Stomach (tissue), 9 donors: Measurements from ENCODE around the gene POU2AF2. TPM values are rescaled to one million over a fixed set of nuclear protein-coding genes. Genes with fewer than 3 reads are reported as not detected.
A peak's percentile ranks its signal among the peaks of the same experiment; 100 is the strongest.
"Not testable (repeated sequence)": the region's sequence is repeated elsewhere in the genome, so short reads cannot be mapped to it uniquely, and the experiment has no call there.

Experiments
- DNase-seq, 2 donors: peaks; one replicate each; pipeline versions ENCODE4 v3.0.0 to v3.0.0-alpha.2; 2013 to 2019
- H3K27ac ChIP-seq, 5 donors: fragments of 200-600 bp in 4 of 5; sonication (generic) in 4 of 5; one replicate each; pipeline ENCODE4 v1.5.1; 2013 to 2019; ENCODE audit warnings: mild to moderate bottlenecking in 1 of 5, moderate library complexity in 1 of 5
- H3K27me3 ChIP-seq, 3 donors: fragments of 200-600 bp; sonication (generic); one replicate each; pipeline ENCODE4 v1.5.1; 2017 to 2019; ENCODE audit warnings: mixed run types in 1 of 3
- H3K36me3 ChIP-seq, 4 donors: fragments of 200-600 bp; sonication (generic); 1 replicate in 3 of 4; 2 replicates in 1 of 4; pipeline ENCODE4 v1.5.1; 2016 to 2019
- H3K4me1 ChIP-seq, 4 donors: fragments of 200-600 bp; sonication (generic); one replicate each; pipeline ENCODE4 v1.5.1; 2016 to 2019
- H3K4me3 ChIP-seq, 4 donors: fragments of 200-600 bp; sonication (generic) in 3 of 4; one replicate each; pipeline ENCODE4 v1.5.1; 2016 to 2019; ENCODE audit warnings: mild to moderate bottlenecking in 1 of 4
- H3K9me3 ChIP-seq, 4 donors: fragments of 200-600 bp; sonication (generic); one replicate each; pipeline ENCODE4 v1.5.1; 2016 to 2019
- CTCF ChIP-seq, 7 experiments: fragments of 450-650 bp in 4 of 7; fragments of 200-600 bp in 3 of 7; sonication (generic) in 3 of 7; IDR thresholded peaks; one replicate each; pipeline ENCODE4 v1.5.1; 2016 to 2019; ENCODE audit warnings: antibody characterized with exemption in 7 of 7, control low read depth in 2 of 7, mild to moderate bottlenecking in 1 of 7
- EP300 ChIP-seq: sonication (generic); formaldehyde crosslinking; IDR thresholded peaks from one replicate; pipeline ENCODE4 v1.6.1; 2017; ENCODE audit warnings: antibody characterized with exemption
- POLR2A ChIP-seq, 4 donors: fragments of 450-650 bp; IDR thresholded peaks; one replicate each; pipeline ENCODE4 v1.6.1; 2016; ENCODE audit warnings: antibody characterized with exemption in 4 of 4, control low read depth in 2 of 4, mild to moderate bottlenecking in 1 of 4, moderate library complexity in 1 of 4
- POLR2AphosphoS5 ChIP-seq, 3 donors: sonication (generic); formaldehyde crosslinking; IDR thresholded peaks; one replicate each; pipeline ENCODE4 v1.6.1; 2016; ENCODE audit warnings: antibody characterized with exemption in 3 of 3
- WGBS, 5 donors: extraction: QIAGEN DNeasy Blood & Tissue Kit in 3 of 5; methylation state at CpG; one replicate each; pipeline versions ENCODE4 v1.1.5 to v1.1.7; 2013 to 2018; 5-methylcytosine and 5-hydroxymethylcytosine counted together
- intact Hi-C: fragments of 100-400 bp; cut with DNase I; formaldehyde crosslinking; loops from one replicate; pipeline ENCODE4 v1.15.1; 2023; ENCODE audit warnings: low total_unique reads
- polyA plus RNA-seq, 3 donors: library from polyadenylated mRNA; stranded (reverse); fragments of 200-250 nt; gene quantifications; one replicate each; pipeline ENCODE4 v1.2.3, GENCODE V29; 2013
- total RNA-seq, 5 donors: library from RNA; depleted of rRNA; stranded (reverse); fragments of >200 nt; gene quantifications; one replicate each; pipeline versions ENCODE4 v1.1.0 to v1.2.3, GENCODE V29; 2014 to 2016
- donor health status: healthy with polysubstance abuse.
- donor health status: Bipolar disorder and iron deficiency.
- donor health status: healthy.

POU2AF2 gene
- total and polyA plus RNA-seq, 8 donors, result 2.4 to 3.9 (median 3.1) TPM; not detected in 5

DNA sequence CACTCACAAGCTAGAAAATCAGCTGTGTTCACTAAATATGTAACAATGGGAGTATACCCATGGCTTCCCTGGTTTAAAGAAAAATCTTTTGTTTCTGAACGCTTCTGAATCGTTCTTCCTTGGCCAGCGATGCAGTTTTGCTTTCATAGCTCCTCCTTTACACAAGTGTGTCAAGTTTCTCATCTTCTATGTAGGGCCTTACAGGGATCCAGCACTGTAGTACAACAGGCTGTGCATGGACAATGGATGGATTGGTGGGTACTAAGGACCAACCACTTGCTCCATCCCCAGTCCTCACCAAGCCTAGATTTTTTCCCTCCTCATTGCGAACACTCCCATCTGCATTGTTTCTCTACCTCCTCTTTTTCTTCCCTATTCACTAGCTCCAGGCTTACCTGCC lies 24.3 kb upstream of the POU2AF2 start:
- WGBS, 5 donors, result 78 to 93% (median 89%) methylated on average over 4 of the region's 4 CpGs
- no peaks in the 10 kb centered on the region for H3K9me3 ChIP-seq
- no peak overlapping the region for H3K4me3 ChIP-seq
- no peaks in the 10 kb centered on the region for H3K36me3 ChIP-seq
- no peak for DNase-seq
- H3K4me1 ChIP-seq, result no peaks in the 10 kb centered on the region
- no peaks in the 10 kb centered on the region for H3K27me3 ChIP-seq
- intact Hi-C loops, result loop anchor here (10.0 kb wide), 1 partner anchor 746 kb away; no protein-coding TSS in a partner anchor
- H3K27ac ChIP-seq, result no peak overlapping the region
- TF ChIP-seq POLR2AphosphoS5 (IDR thresholded peaks at IDR 0.05) (no peak), EP300 (no peak), POLR2A (IDR thresholded peaks at IDR 0.05) (no peak), CTCF (IDR thresholded peaks at IDR 0.05) (no peak)

DNA sequence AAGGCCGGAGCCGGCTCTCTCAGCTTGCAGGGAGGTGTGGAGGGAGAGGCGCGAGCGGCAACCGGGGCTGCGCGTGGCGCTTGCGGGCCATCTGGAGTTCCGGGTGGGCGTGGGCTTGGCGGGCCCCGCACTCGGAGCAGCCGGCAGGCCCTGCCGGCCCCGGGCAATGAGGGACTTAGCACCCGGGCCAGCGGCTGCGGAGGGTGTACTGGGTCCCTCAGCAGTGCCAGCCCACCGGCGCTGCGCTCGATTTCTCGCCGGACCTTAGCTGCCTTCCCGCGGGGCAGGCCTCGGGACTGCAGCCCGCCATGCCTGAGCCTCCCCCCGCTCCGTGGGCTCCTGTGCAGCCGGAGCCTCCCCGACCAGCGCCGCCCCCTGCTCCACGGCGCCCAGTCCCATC lies 23.6 kb upstream of the POU2AF2 start:
- intact Hi-C loops, result loop anchor here (10.0 kb wide), 1 partner anchor 747 kb away; no protein-coding TSS in a partner anchor

GRCh38 chr11:111222821-111223455 lies 22.6 kb upstream of the POU2AF2 start:
- not testable (repeated sequence) for DNase-seq, H3K4me3 ChIP-seq

More for the DNA sequence above, 23.6 kb upstream of the POU2AF2 start:
- not testable (repeated sequence) for DNase-seq, H3K27me3 ChIP-seq, H3K4me3 ChIP-seq, H3K9me3 ChIP-seq, H3K36me3 ChIP-seq, H3K4me1 ChIP-seq, H3K27ac ChIP-seq
- 82 to 96% (median 90%) methylated on average over 4 to 39 of the region's 39 CpGs for WGBS, 5 donors

GRCh38 chr11:111225881-111226280 lies 19.6 kb upstream of the POU2AF2 start:
- TF ChIP-seq POLR2AphosphoS5 (IDR thresholded peaks at IDR 0.05) (no peak), CTCF (IDR thresholded peaks at IDR 0.05) (no peak), POLR2A (IDR thresholded peaks at IDR 0.05) (no peak), EP300 (no peak)
- intact Hi-C loops, result loop anchor here (10.0 kb wide), 1 partner anchor 751 kb away; no protein-coding TSS in a partner anchor
- no peak overlapping the region for H3K27ac ChIP-seq
- 57 to 89% (median 74%) methylated on average over 3 of the region's 3 CpGs for WGBS, 5 donors
- H3K27me3 ChIP-seq, result no peaks in the 10 kb centered on the region
- H3K9me3 ChIP-seq, result no peaks in the 10 kb centered on the region
- H3K36me3 ChIP-seq, result no peaks in the 10 kb centered on the region
- peaks cover under 1 to 8% (median 6%) of the 10 kb centered on the region in 4 donors for H3K4me1 ChIP-seq
- H3K4me3 ChIP-seq, result no peak overlapping the region
- no peak for DNase-seq

More at GRCh38 chr11:111222821-111223455, 22.6 kb upstream of the POU2AF2 start:
- not testable (repeated sequence) for H3K27ac ChIP-seq, H3K9me3 ChIP-seq, H3K27me3 ChIP-seq, H3K36me3 ChIP-seq, H3K4me1 ChIP-seq
- intact Hi-C loops, result loop anchor here (10.0 kb wide), 1 partner anchor 748 kb away; no protein-coding TSS in a partner anchor
- 68 to 84% (median 81%) methylated on average over 20 of the region's 20 CpGs for WGBS, 5 donors

DNA sequence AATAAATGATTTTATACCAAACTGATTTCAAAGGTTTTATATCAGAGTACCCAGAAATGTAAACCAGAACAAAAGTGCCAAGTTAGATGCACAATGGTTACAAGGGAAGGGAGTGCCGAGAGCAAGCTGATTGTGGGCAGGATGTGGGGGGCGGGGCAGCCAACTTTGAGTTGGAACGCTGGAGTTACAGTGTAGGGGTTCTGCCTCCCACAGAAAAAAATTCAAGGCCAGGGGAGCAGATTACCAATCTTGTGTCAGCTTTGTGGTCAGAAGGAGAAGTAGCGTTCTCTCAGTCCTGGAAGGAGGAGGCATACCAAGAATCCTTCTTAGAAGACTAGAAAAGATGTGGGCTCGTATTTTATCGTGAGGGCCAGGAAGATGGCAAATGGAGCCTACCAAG lies 15.9 kb upstream of the POU2AF2 start:
- H3K27me3 ChIP-seq, result no peaks in the 10 kb centered on the region
- H3K4me3 ChIP-seq, result no peak overlapping the region
- no peaks in the 10 kb centered on the region for H3K9me3 ChIP-seq
- intact Hi-C loops, result loop anchor here (10.0 kb wide), 1 partner anchor 755 kb away; no protein-coding TSS in a partner anchor
- H3K4me1 ChIP-seq, result peaks cover 4 to 16% (median 11%) of the 10 kb centered on the region in 4 donors
- DNase-seq, result peak in 1 of 2 donors; percentile 17
- TF ChIP-seq EP300 (no peak), CTCF (IDR thresholded peaks at IDR 0.05) (no peak), POLR2A (IDR thresholded peaks at IDR 0.05) (no peak), POLR2AphosphoS5 (IDR thresholded peaks at IDR 0.05) (no peak)
- no peaks in the 10 kb centered on the region for H3K36me3 ChIP-seq
- WGBS, 5 donors, result 44 to 62% (median 53%) methylated on average over 6 of the region's 6 CpGs
- H3K27ac ChIP-seq, result no peak overlapping the region
